GM18511 (cell line): ENCODE results near the gene FASN.

Experiments used
- ATAC-seq: cut with Tn5 transposase; IDR thresholded peaks from one replicate; pipeline ENCODE4 v1.9.1; 2021; ENCODE audit warnings: mild to moderate bottlenecking, moderate library complexity; ENCODE audit not compliant: unreplicated experiment

The FASN gene

DNA sequence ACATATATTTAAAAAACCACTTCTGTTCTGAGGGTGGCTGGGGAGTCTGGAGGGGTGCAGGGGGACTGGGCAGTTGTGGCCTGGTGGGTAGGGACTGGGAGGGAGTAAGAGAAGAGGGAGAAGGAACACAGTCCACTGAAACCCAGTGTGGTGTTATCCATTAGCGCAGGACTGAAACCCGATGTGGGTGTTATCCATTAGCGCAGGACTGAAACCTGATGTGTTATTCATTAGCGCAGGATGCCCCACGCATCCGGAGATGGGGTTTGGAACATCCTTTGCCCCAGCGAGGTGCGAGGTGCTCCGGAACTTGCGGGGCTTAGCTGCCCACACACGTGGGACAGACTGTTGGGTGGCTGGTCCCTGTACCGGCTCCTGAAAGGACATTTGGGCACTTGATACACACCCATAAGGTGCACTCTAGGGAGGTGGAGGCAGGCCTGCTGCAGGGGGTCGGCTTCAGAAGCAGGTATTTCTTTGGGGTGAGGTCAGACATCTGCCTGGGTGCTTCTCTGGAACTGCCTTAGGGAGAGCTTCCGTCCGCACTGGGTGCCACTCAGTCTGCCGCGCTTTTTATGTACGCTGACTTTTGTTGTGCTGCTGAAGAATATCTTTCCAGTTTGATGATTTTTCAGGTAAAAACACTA lies 20.3 kb upstream of the FASN start:
- no peak for ATAC-seq

DNA sequence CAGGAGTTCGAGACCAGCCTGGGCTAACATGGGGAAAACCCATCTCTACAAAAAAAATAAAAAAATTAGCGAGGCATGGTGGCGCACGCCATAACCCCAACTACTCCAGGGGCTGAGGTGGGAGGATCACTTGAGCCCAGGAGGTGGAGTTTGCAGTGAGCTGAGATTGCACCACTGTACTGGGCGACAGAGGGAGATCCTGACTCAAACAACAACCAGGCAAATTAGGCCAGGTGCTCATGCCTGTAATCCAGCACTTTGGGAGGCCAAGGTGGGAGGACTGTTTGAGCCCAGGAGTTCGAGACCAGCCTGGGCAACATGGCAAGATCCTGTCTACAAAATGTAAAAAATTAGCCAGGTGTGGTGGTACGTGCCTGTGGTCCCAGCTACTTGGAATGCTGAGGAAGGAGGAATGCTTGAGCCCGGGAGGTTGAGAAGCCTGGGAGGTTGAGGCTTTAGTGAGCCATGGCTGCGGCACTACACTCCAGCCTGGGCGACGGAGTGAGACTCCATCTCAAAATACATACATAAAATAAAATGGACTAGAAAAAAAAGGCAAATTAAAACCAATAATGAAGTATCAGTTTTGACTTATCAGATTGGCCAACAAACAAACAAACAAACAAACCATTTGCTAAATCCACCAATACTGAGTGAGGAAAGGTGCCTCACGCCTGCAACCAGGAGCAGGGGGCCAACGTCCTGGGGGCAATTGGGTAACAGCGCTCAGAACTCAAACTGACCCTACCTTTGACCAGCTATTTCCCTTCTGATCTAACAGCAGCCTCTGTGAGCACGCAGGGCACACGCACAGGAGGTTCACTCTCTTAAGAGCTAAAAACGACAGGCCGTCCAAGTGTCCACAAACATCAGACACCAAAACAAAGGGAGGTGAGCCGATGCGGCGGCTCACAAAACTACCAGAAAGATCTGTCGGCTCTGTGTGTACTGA lies 19.4 kb upstream of the FASN start:
- no peak for ATAC-seq

DNA sequence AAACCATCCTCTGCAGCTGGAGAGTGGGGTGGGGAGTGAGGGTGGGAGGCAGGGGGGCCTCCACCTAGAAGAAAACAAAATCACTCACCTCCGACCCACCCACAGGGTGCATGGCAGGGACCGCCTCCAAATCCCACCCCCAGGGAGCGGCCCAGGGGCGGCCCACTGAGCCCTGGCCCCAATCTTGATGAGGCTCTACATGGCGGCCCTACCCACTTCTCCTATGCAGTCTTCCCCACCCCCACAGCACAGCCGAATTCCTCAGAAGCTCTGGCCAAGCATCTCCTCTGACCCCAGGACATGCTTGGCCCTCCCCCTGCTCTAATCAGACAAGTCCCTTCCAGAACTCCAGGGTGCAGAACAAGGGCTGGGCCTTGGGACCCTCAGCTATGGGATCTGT lies 18.2 kb upstream of the FASN start:
- no peak for ATAC-seq

DNA sequence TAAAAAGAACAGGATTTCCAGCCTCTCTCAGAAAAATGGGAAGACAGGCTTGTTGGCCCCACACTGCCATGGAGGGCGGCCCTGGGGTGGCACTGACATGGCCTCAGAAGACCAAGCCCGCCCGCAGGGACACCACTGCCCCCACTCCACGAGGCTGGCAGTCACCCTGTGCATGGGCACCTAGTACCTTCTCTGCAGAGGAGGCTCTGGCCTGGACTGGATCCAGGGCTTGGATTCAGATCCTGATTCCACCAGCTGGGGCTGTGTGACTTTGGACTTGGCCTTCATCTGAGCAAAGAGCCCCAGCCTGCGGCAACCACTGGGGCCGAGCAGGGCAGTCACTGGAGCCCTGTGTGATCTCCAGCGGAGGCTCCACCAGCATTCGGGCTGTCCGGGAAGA lies 16.8 kb upstream of the FASN start:
- no peak for ATAC-seq

DNA sequence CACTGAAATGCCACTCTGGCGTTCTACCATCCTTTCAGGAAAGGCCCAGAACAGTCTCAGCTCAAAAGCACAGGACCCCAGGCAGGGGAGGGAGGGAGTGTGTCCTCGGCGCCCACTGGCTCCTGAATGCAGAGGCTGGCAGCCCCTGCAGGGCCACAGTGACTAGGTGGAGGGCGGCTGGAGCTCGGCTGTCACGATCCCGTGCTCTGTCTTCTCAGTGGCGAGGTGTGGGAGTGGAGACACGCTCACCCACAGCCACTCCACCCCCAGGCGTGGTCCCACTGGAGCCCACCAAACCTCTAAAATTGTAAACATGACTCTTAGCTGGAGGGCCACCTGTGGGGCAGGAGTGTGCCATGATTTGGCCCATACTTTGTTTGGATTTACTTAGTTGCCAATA lies 16.4 kb upstream of the FASN start:
- no peak for ATAC-seq

DNA sequence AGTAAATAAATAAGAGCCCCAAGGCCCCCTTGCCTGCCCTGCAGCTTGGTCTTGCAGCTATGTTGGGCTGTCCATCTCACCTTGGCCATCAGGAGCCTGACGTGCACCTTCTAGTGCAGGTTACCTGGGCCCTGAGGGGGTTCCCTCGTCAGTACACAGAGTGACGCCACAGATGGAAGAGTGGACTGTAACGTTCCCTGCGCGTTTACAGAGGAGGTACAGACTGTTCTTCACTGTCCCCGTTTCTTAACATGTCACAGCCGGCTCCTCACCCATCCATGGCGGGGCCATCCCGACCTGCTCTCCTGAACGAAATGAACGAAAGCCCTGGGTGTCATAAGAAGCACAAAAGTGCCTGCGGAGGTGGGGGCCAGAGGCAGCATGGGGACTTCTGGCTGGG lies 15.9 kb upstream of the FASN start:
- no peak for ATAC-seq

DNA sequence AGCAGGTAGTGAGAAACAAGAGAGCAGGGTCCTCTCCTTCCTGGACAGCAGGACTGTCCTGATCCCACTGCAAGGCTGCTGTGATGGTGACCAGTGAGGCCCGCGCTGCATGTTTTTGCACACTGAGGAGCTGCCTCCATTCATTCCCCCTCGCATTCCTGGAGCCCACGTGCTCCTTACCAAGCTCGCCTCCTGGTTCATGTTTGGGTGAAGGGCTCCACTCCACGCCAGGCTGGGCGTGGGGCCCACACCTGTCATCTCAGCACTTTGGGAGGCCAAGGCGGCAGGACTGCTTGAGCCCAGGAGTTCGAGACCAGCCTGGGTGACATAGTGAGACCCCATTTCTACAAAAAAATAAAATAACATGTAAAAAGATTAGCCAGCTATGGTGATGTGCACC lies 15.4 kb upstream of the FASN start:
- no peak for ATAC-seq

DNA sequence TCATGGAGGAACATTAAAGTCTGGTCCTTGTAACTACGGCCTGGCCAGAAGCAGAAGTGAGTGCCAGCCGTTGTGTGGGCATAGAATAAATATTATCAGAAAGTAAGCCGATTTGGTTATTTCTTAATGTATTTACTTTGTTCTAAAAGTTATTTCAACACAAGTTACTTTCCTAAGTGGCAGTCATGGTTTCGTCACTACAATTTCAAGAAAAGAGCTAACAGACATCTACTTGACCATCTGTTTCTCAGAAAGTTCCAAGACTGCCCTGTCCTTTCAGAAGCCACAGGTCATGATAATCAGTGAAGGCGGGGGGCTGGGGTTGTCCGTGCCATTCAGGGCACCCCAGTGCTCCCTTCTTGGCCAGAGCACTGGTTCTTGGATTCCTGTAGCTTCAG lies 14.9 kb upstream of the FASN start:
- no peak for ATAC-seq

DNA sequence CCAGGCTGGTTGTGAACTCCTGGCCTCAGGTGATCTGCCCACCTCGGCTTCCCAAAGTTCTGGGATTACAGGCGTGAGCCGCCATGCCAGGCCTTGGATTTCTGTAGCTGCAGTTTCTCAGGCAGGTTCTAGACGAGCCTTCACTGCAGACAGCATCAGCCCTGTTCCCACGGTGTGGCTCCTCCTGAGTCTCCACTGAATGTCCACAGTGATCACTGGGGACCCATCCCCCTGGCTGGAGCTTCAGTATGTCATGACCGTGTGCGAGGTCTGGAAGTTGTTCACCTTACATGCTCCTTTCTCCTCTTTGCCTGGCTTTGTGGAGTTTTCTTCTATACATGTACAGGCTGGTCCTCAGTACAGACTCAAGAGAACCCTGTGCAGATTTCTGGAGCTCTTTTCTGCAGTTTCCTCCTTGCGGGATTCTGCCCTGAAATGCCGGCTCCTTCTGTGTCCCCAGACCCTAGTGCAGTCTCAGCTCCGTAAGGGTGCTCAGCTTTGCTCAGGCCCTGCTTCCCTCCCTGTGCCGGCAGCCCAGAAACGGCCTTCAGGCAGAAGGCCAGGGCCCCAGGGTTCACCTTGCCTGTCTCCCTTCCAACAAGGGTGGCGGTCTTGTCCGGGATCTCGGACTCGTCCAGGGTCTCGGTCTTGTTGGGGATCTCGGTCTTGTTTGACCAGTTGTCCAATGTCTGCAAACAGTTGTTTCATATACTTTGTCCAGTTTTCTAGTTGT lies 14.3 kb upstream of the FASN start:
- ATAC-seq, result no peak

DNA sequence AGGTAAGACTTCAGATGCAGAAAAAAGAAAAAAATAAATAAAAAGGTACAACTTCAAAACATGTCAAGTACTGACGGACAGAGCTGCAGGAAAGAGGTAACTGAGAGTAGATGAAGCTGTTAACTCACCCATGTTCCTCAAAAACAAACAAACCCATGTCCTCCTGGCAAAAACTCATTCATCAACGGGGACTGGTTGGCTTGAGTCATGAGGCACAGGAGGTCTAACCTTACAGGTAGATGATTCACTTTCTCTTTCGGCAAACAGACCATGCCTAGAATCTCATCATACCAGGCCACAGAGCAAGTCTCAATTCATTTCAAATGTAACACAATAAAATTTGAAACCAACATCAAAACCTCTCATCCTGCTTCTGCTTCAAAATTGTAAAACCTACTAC lies 12.3 kb upstream of the FASN start:
- no peak for ATAC-seq

DNA sequence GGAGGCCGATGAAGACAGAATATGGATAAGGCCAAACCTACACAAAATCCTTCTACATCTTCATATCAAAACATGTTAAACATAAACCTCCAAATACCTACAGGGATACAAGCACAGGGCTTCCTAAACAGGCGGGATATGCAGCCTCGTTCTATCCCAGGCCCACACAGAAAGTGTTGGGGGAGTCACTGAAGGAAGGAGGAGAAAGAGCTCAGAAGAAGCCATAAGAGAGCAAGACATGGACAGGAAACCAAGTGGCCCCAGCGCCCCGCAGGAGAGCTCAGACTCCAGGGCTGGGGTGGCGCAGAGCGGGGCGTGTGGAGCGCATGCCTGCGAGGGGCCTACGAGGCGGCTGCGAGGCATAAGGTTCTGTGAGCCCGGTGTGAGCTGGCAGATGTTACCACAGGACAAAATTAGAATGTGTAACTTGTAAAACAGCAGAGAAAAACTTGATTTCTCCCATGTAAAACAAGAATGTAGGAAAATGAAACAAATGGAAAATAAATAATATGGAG lies 11.0 kb upstream of the FASN start:
- ATAC-seq, result no peak

DNA sequence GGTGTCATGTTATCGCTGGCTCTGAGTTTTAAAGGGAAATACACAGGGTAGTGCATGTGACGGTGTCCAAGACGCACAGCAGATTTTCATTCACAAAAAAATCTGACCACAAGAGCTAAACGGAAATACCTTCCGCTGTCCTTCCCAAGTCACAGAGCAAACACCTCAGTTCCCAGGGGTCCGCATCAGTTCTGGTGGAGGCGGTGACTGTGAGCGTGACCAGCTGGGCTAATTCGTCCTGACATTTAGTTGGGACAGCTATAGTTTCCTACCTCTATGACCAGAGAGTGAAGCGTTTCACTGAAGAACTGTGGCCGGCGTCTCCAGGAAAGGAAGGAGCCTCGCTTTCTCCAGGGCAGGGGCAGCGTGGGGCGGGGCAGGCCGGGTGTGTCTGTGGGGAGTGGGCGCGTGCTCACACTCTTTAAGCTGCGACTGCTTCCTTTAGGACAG lies 10.5 kb upstream of the FASN start:
- no peak for ATAC-seq

DNA sequence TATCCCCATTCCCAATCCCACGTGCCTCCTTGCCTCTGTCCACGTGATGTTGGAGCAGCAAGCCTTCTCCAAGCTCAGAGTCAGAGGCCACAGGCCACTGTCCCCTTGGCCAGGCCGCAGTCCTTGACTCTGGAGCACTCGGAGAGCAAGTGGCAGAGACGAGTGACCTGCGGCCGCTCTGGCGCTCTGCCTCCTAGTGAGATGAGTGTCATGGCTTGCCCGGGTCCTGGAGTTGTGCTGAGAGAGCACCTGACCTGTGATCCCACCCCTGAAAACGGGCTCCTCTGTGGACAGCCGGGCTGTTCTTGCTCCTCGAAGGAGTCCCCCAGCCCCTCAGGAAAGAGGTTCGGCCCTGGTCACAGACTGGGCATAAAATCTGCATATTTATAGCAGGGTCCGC lies 10.0 kb upstream of the FASN start:
- no peak for ATAC-seq

DNA sequence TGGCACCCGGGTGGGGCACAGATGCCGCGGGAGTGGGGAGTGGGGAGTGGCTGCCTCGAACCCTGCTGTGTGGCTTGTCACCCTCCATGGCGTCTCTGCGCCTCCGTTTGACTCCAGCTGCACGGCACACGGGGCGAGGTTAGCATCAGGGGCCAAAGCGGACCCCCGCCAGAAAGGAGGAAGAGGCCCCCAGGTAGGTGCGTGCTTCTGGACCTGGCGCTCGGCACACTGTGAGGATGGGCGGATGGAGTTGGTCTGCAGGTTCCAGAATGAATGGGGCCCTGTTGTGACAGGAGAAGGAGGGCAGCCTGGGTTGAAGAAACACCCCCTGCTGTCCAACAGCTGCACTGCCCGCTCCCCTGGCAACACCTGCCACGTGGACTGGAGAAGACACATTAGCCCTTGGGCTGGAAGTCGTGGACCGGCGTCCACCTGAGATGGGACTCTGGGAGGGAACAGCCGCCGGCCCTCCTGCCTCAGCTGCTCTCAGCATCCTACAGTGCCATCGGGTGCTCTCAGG lies 9.4 kb upstream of the FASN start:
- ATAC-seq, result no peak

DNA sequence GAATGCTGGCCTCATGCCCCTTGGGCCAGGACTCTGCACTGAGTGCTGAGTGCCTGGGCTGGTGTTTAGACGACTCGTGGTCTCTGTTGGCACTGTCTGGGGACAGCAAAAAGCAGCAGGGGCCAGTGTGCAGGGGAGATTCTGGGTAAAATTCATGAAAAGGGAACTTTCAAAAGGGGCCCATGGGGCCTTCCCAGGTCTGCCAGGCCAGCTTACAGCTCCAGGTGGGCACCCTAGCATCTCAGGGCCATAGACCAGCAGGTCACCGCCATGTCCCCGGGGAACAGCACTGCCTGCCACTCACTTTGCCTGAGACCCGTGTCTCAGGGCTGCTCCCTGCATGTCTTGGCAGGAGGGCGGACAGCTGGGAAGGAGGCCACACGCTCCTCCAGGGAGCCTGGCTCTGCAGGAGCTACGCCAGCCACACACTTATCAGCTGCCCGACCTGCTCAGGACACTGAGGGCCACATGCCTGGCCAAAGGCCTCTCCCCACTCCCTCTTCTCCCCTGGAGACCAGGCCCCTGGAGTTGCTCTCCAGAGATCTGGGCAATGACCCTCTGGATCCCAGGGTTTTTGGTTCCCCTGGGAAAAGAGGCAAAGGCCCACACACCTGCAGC lies 8.8 kb upstream of the FASN start:
- peak; percentile 23 for ATAC-seq

DNA sequence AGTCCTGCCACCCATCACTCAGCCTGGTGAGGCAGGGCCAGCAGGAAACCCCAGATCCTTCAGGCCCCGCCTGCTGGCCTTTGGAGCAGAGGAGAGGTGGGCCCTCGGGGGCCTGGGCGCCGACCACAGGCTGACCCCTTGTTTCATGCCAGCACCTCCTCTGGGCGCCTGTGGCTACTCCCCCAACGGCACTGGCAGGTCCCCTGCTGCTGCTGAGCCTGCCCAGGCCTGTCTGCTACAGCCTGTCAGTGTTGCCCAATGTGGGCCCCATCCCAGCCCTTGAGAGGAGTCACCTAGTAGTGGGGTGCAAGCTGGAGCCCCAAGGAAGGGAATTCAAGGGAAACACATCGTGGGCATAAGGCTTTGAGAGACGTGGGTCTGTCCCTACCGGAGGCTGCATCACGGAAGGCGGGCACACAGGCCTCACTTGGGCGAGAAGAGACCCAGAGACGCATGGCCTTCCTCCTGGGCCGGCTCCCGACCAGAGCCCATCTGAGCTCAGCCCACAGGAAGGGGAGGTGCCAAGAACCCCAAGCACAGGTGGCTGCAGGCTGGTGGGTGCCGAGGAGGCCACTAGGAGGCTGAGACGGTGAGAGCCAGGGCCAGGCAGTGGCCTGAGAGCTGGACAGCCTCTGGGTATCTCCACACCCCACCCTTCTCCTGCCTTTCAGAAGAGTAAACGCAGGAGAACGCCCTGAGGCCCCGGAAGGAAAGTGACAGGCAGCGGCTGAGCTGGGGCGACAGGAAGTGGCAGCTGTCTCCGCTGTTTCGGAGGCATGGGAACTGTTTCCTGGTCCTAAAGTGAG lies 8.0 kb upstream of the FASN start:
- peak; percentile 90 for ATAC-seq

DNA sequence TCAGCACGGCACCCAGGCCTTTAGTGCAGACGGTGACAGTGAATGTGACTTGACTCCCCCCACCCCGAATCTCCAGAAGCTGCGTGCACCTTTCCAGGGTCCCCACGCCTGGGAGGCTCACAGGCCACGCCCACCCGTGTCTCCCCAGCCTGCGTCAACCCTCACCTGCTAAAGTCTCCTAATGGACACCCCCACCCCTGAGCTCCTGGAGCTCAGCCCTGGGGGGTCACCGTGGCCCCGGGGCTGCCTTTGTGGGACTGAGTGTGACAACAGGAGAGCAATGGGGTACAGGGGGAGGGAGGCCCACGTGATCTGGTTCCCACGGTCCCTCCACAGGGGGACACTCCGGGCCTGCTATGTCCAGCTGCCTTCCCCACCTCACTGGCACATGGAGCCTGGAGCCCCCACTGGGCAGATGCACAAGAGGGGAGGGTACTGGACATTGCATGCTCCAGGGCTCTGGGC lies 7.4 kb upstream of the FASN start:
- no peak for ATAC-seq

DNA sequence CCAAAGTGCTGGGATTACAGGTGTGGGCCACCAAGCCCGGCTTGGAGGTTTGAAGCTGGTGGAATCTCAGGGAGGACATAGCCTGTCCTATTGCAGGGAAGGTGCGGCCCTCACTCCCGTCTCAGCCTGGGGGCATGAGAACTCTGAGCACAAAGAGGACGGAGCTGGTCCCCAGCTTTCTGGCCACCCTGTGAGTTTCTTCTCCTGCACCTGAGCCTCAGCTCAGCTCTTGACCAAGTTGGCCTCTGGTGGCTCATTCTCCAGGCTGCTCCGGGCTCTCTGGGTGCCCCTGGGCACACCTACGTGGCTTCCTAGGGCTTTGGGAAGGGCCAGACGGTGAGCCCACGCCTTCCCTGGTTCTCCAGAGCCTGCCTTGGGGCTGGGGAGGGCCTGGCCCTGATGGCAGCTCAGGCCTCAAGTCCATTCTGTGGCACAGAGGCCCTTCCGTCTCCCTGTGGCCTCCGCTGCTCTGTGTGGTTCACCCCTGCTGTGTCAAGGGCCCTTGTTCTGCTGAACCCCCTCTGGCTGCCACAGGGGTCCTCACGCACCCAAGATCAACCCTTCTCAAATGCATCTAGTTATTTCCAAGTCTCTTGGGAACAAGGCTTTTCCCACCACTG lies 6.9 kb upstream of the FASN start:
- no peak for ATAC-seq
